ENCODE results near the gene EDAR.

The EDAR gene

DNA sequence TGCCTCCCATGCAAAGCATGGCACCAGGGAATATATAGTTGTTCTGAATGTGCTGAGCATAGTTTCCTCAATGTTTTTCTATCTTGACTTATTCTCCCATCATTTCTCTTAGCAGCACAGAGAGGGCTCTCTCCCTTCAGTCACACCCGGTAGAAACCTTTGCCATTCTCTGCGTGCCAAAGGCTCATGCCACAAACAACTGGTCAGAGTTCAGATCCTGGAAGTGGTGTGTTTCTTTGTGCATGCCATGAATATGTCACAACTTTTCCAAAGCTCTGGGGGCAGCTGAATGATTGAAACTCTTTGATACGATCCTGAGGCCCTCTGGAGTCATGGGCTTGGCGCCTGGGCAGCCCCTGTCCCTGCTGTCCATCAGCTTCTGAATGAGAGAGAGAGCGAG, 28.0 kb upstream of the EDAR start:
- TF ChIP-seq GATA2 (IDR thresholded peaks at IDR 0.05; ENCODE audit: low read depth, low read length), result no peak
- no peak for TF ChIP-seq GATA3 (IDR thresholded peaks at IDR 0.05; ENCODE audit: low read depth, low read length)

DNA sequence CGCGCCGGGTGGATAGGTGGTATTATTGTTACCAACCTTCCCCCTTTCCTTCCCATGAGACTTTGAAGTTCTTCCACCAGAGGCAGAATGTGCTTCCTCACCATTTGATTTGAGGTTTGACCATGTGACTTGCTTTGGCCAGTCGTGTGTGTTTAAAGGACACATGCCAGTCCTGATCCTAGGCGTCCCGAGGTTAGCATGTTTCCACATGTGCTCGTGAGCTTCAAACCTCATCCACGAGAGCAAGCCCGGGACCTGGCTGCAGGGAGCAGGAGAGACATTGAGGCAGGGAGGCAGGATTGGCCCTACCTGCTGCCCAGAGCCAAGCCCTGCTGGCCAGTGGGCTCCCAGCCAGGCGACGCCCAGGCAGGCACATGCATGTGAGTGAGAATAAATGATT, 27.4 kb upstream of the EDAR start:
- TF ChIP-seq GATA2 (IDR thresholded peaks at IDR 0.05; ENCODE audit: low read depth, low read length), result no peak
- TF ChIP-seq GATA3 (IDR thresholded peaks at IDR 0.05; ENCODE audit: low read depth, low read length), result no peak

DNA sequence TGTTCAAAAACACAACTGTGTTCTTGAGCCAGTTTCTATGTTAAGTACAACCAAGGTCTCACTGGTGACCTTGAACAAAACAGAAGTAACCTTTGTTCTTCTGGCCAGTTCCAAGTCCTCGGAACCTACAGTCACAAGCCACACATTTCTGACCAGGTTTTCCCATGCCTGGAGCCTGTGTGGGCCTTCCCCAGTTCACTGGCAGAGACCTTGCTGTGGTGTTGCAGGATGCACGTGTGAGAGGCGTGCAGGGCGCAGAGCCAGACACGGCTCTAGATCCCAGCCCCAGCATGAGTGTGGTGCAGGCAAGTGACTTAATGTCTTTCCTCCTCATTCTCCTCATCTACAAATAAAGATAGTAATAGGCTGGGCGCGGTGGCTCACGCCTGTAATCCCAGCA, 25.5 kb upstream of the EDAR start:
- TF ChIP-seq GATA3 (IDR thresholded peaks at IDR 0.05; ENCODE audit: low read depth, low read length) (no peak), GATA2 (IDR thresholded peaks at IDR 0.05; ENCODE audit: low read depth, low read length) (no peak)

DNA sequence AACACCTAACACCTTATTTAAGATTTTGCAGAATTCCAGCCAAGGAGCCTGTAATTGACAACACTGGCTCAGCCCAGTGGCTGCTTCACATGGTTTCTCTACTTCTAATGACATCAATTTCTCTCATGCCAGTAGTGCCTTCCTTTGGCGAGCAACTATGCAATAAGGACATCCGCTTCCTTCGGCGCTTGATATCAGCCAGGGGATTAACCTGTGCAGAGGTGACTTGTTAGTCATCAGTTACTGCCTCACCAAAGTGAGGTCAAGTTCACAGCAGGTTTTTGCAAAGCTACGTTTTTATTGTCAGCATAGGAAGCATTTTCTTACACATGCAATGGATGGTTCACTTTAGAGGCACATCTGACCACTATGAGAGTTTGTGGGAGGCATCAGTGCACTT, 24.0 kb upstream of the EDAR start:
- TF ChIP-seq GATA2 (IDR thresholded peaks at IDR 0.05; ENCODE audit: low read depth, low read length) (no peak), GATA3 (IDR thresholded peaks at IDR 0.05; ENCODE audit: low read depth, low read length) (no peak)

DNA sequence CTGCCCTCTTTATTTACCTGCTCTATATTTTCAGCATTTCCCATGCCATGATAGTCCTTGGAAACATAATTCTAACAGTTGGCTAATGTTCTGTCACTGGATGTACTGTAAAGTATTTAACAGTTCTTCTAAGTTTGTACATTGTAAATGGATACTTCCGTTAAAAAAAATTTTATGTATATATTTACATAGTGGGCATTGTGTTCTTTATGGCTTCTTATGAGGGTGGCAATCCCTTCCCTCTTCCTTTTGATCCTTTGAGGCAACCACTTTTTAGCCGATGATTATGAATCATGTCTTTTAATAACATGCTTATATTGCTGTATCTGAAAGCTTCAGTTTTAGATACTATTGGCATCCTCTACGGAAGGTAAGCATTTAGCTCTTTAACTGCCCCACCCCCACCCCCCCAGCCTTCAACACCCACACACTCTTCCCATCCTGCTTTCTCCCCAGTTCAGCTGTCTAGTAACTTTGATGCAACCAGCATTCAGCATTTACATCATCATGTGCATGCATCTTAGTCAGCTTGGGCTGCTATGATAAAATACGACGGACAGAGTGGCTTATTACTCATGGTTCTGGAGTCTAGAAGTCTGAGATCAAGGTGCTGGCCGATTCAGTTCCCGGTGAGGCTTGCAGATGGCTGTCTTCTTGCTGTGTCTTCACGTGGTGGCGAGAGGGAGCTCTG, 21.0 kb upstream of the EDAR start:
- no peak for TF ChIP-seq GATA3 (IDR thresholded peaks at IDR 0.05; ENCODE audit: low read depth, low read length)
- no peak for TF ChIP-seq GATA2 (IDR thresholded peaks at IDR 0.05; ENCODE audit: low read depth, low read length)

DNA sequence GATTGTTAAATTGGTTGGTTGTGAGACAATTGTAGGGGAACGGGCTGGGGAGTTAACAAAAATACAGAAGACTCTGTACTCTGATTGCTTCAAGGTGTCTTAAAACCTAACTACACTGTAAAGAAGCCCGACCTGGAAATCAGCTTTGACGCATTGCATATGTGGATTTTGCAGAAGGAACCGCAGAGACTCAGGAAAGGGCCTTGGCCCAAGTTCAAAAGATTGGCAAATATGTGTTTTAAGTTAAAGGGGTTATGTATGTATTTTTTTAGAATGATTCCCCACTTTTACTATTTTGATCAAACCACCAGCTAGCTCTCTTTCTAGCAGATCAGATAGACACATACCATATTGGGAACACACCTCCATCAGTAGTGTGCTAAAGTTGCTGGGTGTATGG, 18.0 kb upstream of the EDAR start:
- TF ChIP-seq GATA3 (IDR thresholded peaks at IDR 0.05; ENCODE audit: low read depth, low read length) (no peak), GATA2 (IDR thresholded peaks at IDR 0.05; ENCODE audit: low read depth, low read length) (no peak)

DNA sequence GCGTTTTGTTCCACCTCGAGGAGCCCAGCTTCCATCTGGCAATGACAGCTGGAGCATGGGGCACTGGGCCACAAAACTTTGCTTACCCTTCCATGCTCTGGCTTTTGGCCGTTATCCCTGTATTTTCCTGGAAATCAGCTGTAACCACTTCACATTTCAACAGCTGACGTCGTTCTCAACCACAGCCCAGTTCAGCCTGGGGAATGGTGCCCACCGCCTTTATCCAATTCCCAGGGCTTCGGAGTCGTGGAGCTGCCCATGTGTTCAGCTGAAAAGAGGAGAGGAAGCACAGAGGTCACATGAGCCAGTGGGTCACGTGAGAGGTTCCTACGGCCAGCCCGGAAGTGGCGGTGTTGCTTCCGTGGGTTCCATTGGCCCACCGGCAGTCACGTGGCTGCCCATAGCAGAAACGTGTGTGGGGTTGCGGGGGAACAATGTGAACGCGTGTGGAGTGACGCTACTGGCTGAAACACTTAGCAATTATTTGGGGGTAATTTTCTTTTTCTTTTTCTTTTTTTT, 16.7 kb upstream of the EDAR start:
- no peak for TF ChIP-seq GATA3 (IDR thresholded peaks at IDR 0.05; ENCODE audit: low read depth, low read length)
- TF ChIP-seq GATA2 (IDR thresholded peaks at IDR 0.05; ENCODE audit: low read depth, low read length), result no peak

DNA sequence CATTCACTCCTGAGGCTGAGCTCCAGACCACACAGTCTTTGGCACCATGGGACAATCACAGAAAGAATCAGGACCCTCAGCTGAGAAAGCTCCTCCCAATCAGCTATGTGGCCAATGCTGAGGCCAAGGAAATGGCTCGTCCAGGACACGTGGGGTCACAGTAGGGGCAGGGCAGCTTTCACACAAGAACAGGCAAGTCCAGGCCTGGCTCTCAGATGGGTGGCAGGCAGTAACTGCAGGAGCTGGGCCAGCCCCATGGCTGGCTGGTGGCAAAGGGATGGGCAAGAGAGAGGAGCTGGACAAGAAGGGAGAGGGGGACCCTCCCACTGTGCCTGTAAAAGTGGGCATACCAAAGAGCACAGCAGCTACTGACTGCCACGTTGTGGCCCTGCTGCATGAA, 12.2 kb upstream of the EDAR start:
- TF ChIP-seq GATA2 (IDR thresholded peaks at IDR 0.05; ENCODE audit: low read depth, low read length), result no peak
- TF ChIP-seq GATA3 (IDR thresholded peaks at IDR 0.05; ENCODE audit: low read depth, low read length), result no peak

DNA sequence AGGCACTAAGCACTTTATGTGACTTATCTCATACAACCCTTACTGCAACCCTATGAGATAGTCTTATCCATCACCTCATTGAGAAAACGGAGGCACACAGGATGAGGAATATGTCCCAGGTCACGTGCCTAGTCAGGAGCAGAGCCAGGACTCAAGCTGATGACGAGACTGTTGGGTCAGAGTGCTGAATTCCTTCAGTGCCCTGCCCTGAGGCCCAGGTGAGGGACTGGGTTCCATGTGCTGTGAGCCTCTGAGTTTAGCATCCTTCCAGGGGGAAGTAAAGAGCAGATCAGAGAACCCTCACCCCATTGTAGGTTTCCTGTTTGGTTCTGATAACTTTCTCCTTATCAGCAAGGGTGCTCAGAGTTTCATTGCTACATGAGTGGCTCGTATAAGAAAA, 11.7 kb upstream of the EDAR start:
- TF ChIP-seq GATA3 (IDR thresholded peaks at IDR 0.05; ENCODE audit: low read depth, low read length), result no peak
- no peak for TF ChIP-seq GATA2 (IDR thresholded peaks at IDR 0.05; ENCODE audit: low read depth, low read length)

DNA sequence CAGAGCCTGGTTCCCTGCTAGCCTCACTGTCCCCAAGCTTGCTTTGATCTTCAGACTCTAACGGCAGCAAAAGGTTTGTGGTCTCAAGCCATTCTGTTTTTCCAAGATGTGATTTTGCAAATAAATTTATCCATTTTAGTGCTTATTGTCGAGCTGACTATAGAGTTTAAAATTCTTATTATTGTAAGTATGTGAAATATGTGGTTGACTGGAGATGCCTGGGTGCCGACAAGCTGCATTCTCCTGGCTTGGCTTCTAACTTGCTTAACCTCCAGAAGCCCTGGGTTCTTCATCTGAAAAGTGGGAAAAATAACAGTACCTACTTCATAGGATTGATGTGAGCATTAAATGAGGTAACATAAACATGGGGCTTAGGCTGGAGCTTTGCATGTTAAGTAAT, 9.9 kb upstream of the EDAR start:
- TF ChIP-seq GATA2 (IDR thresholded peaks at IDR 0.05; ENCODE audit: low read depth, low read length), result no peak
- TF ChIP-seq GATA3 (IDR thresholded peaks at IDR 0.05; ENCODE audit: low read depth, low read length), result no peak

DNA sequence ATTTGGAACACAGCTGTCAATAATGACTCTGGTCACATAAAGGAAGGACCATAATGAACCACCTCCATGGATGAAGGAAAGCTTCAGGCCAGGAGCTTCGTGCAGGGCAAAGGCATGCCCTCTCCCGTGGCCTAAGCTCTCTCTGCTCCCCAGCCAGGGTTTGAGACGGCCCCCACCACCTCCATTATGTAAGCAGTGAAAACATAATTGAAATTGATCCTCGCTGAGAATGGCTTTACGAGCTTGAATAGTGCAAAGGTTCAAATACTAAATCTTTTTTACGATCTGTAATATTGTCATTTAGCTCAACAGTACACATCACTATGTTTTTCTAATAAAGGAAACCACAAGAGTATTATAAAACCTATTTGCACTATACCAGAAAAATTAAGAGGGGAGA, 5.2 kb upstream of the EDAR start:
- no peak for TF ChIP-seq GATA3 (IDR thresholded peaks at IDR 0.05; ENCODE audit: low read depth, low read length)
- no peak for TF ChIP-seq GATA2 (IDR thresholded peaks at IDR 0.05; ENCODE audit: low read depth, low read length)

DNA sequence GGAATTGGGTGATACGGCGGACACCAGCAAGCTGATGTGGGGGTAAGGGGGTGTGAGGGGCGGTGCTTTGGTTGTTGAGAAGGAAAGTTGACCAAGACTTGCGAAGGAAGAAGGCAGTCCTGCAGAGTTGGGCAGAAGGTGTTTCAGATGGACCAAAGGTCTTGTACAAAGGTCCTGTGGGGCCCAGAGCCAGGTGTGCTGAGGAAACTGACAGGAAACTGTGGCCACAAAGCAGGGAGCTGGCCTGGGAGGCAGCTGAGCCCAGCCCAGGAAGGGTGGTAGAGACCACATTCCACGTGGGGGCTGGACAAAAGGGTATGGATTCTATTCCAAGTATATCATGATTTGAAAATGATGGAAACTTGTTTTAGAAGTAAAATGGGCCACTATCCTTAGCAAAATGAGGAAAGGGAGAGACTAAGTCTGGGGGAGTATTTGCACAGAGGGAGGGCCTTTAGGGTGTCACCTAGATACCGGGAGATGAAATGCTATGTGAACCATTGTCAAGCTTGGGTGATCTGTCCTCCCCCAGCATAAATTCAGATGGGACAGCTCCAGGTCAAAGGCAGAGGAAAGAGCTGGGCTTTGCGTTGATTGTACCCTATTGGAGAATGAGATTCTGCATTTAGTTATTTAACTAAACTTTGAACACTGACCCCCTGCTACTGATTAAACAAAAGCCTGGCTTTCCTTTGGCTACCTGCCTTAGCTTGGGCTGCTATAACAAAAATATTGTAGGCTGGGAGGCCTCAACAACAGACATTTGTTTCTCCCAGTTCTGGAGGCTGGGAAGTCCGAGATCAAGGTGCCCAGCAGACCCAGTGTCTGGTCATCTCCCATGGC, 4.3 kb upstream of the EDAR start:
- TF ChIP-seq GATA3 (IDR thresholded peaks at IDR 0.05; ENCODE audit: low read depth, low read length), result no peak
- no peak for TF ChIP-seq GATA2 (IDR thresholded peaks at IDR 0.05; ENCODE audit: low read depth, low read length)

DNA sequence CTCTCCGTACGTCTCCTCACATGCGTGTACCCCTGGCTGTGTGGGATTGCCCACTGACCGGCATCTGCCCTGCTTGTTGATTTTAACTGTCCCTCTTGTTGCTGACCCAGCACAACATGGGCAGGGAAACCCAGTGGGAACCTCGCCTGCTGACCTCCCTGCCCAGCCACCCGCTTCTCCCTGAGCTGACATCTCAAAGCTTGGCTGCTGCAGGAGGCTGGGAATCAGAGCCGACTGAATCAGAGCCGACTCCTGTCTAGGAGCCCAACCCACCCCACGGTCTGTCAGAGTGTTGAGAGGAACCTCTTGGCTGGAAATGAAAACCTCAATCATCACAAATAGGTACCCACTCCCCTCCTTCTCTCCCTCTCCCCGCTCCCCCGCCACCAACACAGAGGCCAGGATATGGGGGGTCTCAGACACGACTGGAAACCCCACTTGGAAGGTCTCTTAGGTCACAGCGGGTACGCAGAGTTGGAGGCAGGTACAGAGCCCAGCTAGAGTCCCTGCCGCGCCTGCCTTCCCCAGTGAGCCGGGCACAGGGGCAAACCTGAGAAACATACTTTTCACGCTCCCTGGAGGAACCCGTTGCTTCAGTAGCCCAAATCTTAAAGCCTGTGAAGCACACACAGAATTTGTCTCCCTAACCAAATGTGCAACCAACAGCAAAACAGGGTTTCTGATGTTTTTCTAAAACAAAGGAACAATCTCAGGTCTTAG, 784 bp downstream of the EDAR start:
- no peak for TF ChIP-seq GATA3 (IDR thresholded peaks at IDR 0.05; ENCODE audit: low read depth, low read length)
- TF ChIP-seq GATA2 (IDR thresholded peaks at IDR 0.05; ENCODE audit: low read depth, low read length), result no peak

DNA sequence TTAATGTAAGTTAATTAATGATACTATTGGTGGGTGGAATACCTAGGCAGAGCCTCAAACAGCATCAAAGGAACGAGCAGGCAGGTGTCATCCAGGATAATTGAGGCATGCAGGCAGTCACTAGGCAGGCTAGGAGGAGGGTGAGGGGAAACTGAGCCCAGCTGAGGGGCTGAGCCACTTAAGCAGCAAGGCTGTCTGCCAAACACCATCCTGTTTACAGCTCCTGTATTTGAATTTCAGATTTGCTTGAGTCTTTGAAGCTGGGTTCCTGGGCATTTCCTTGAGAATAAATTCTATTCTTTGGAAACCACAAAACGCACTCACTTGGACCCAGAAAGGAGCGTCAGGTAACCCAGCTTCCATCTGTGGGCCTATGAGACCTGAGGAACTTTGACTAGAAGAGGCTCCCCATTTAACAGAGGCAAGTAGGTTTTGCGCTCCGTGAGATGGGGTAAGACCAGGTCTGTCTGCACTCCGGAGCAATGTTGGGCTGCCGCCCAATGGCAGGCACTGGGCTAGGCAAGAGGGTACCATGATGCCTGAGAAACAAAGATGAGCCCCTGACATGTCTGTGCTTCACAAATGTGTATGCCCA, 2.0 kb downstream of the EDAR start:
- TF ChIP-seq GATA3 (IDR thresholded peaks at IDR 0.05; ENCODE audit: low read depth, low read length) (no peak), GATA2 (IDR thresholded peaks at IDR 0.05; ENCODE audit: low read depth, low read length) (no peak)

Measured in SH-SY5Y (cell line).